ENCODE results near the gene PSMA7. TPM values are rescaled to one million over a fixed set of nuclear protein-coding genes. Genes with fewer than 3 reads are reported as not detected.

Gene PSMA7
- polyA plus RNA-seq, 1 of the 3 experiments (the other 2 are of a cell fraction): 801 TPM

GRCh38 chr20:62104791-62105345 lies 38.3 kb downstream of the PSMA7 start (continued):
- TF ChIP-seq FOSL2 (IDR thresholded peaks at IDR 0.05; ENCODE audit: borderline replicate concordance, low read depth) (no peak), JUND (IDR thresholded peaks at IDR 0.05) (no peak)

- H3K4me3 ChIP-seq (ENCODE audit: low read depth in 2 of 2, low read length in 1 of 2): no peak overlapping the region
- H4K20me1 ChIP-seq (ENCODE audit: insufficient read depth): no peaks in the 10 kb centered on the region
- ChIA-PET CTCF (interaction anchor here (1.4 kb wide), 1 partner anchor 30 kb away, joined by 3 read pairs; no protein-coding TSS in a partner anchor), POLR2A (no interaction called here)
- H2AFZ ChIP-seq (ENCODE audit: low read depth): no peak overlapping the region
- DNase-seq: no peak
- no peaks in the 10 kb centered on the region for H3K4me1 ChIP-seq (ENCODE audit: control insufficient read depth in 1 of 2, insufficient read depth in 2 of 2, low read depth in 1 of 2, low read length in 1 of 2)
- H3K79me2 ChIP-seq (ENCODE audit: insufficient read depth): no peaks in the 10 kb centered on the region
- TF ChIP-seq FOXJ3 (CRISPR knock-in tag; IDR thresholded peaks at IDR 0.05) (no peak), MXI1 (IDR thresholded peaks at IDR 0.05; ENCODE audit: low read depth, low read length) (no peak)
- no peaks in the 10 kb centered on the region for H3K36me3 ChIP-seq (replicated peaks in 1 of 2; ENCODE audit: control insufficient read depth in 1 of 2, insufficient read depth in 2 of 2, low read length in 1 of 2)
- no peaks in the 10 kb centered on the region for H3F3A ChIP-seq (replicated peaks; ENCODE audit: insufficient read depth)
- H3K27me3 ChIP-seq (ENCODE audit: insufficient read depth): no peaks in the 10 kb centered on the region
- H3K9me2 ChIP-seq: no peaks in the 10 kb centered on the region
- H3K9ac ChIP-seq: no peak overlapping the region
- H3K27ac ChIP-seq (ENCODE audit: low read depth in 2 of 2, low read length in 1 of 2): no peak overlapping the region
- 41% methylated on average over 11 of the region's 15 CpGs for WGBS (ENCODE audit: low lambda C conversion rate)
- 0 out of 2 replicates have a peak, but pooled peaks cover 3% of the 10 kb centered on the region for H3K9me3 ChIP-seq
- H3K4me2 ChIP-seq: no peak overlapping the region
Measured at GRCh38 chr20:62104234-62104789, 38.9 kb downstream of the PSMA7 start.

GRCh38 chr20:62103508-62104233 lies 39.5 kb downstream of the PSMA7 start:
- POLR2A ChIA-PET: no interaction called here

More at GRCh38 chr20:62103508-62104233, 39.5 kb downstream of the PSMA7 start:
- Histone ChIP-seq H3K9me3 (no peaks in the 10 kb centered on the region), H3K79me2 (ENCODE audit: insufficient read depth) (no peaks in the 10 kb centered on the region), H3K4me2 (no peak overlapping the region), H3K4me3 (ENCODE audit: low read depth in 2 of 2, low read length in 1 of 2) (no peak overlapping the region), H4K20me1 (ENCODE audit: insufficient read depth) (no peaks in the 10 kb centered on the region), H3K9me2 (no peaks in the 10 kb centered on the region), H3K27ac (ENCODE audit: low read depth in 2 of 2, low read length in 1 of 2) (no peak overlapping the region), H3F3A (replicated peaks; ENCODE audit: insufficient read depth) (no peaks in the 10 kb centered on the region), H3K27me3 (ENCODE audit: insufficient read depth) (no peaks in the 10 kb centered on the region), H3K4me1 (ENCODE audit: control insufficient read depth in 1 of 2, insufficient read depth in 2 of 2, low read depth in 1 of 2, low read length in 1 of 2) (no peaks in the 10 kb centered on the region), H3K9ac (no peak overlapping the region), H2AFZ (ENCODE audit: low read depth) (no peak overlapping the region), H3K36me3 (replicated peaks in 1 of 2; ENCODE audit: control insufficient read depth in 1 of 2, insufficient read depth in 2 of 2, low read length in 1 of 2) (no peaks in the 10 kb centered on the region)
- no peak for DNase-seq
- CTCF ChIA-PET: interaction anchor here (1.4 kb wide), 1 partner anchor 29 kb away, joined by 3 read pairs; no protein-coding TSS in a partner anchor
- TF ChIP-seq RAD21 (IDR thresholded peaks at IDR 0.05; ENCODE audit: low read length) (no peak), GATA2 (CRISPR knock-in tag; IDR thresholded peaks at IDR 0.05) (no peak), MEF2A (IDR thresholded peaks at IDR 0.05; ENCODE audit: borderline replicate concordance, low read depth) (no peak), EZH2phosphoT487 (IDR thresholded peaks at IDR 0.05; ENCODE audit: borderline replicate concordance, low read depth) (no peak), RCOR1 (IDR thresholded peaks at IDR 0.05; ENCODE audit: low read length) (no peak), RFX5 (IDR thresholded peaks at IDR 0.05; ENCODE audit: low read length) (no peak), CTCF (IDR thresholded peaks at IDR 0.05) (no peak), MAX (IDR thresholded peaks at IDR 0.05; ENCODE audit: low read depth) (no peak), MXI1 (IDR thresholded peaks at IDR 0.05; ENCODE audit: low read depth, low read length) (no peak), IRF3 (IDR thresholded peaks at IDR 0.05; ENCODE audit: low read depth, low read length) (no peak), FOXM1 (IDR thresholded peaks at IDR 0.05; ENCODE audit: low read depth) (no peak)
- 41% methylated on average over 20 of the region's 21 CpGs for WGBS (ENCODE audit: low lambda C conversion rate)
